ENCODE data around the gene ARHGAP6.

The ARHGAP6 gene

GRCh38 chrX:11190745-11191510, 474.8 kb downstream of the ARHGAP6 start:
- no peak for TF ChIP-seq CTCF (IDR thresholded peaks at IDR 0.05; ENCODE audit: extremely low read depth, missing control alignments)
- DNase-seq (ENCODE audit: low spot score) = no peak

- no peak for DNase-seq (ENCODE audit: low spot score)
- no peak for TF ChIP-seq CTCF (IDR thresholded peaks at IDR 0.05; ENCODE audit: extremely low read depth, missing control alignments)
Observed at GRCh38 chrX:11189097-11189496, 476.6 kb downstream of the ARHGAP6 start.

GRCh38 chrX:11188664-11189063, 477.1 kb downstream of the ARHGAP6 start:
- no peak for TF ChIP-seq CTCF (IDR thresholded peaks at IDR 0.05; ENCODE audit: extremely low read depth, missing control alignments)
- DNase-seq (ENCODE audit: low spot score) = no peak

GRCh38 chrX:11187001-11187400, 478.7 kb downstream of the ARHGAP6 start:
- no peak for DNase-seq (ENCODE audit: low spot score)

GRCh38 chrX:11185861-11186260, 479.9 kb downstream of the ARHGAP6 start:
- no peak for DNase-seq (ENCODE audit: low spot score)
- TF ChIP-seq CTCF (IDR thresholded peaks at IDR 0.05; ENCODE audit: extremely low read depth, missing control alignments) = no peak

More at GRCh38 chrX:11187001-11187400, 478.7 kb downstream of the ARHGAP6 start:
- no peak for TF ChIP-seq CTCF (IDR thresholded peaks at IDR 0.05; ENCODE audit: extremely low read depth, missing control alignments)

GRCh38 chrX:11180571-11180970, 485.1 kb downstream of the ARHGAP6 start:
- TF ChIP-seq CTCF (IDR thresholded peaks at IDR 0.05; ENCODE audit: extremely low read depth, missing control alignments) = no peak
- no peak for DNase-seq (ENCODE audit: low spot score)

- no peak for TF ChIP-seq CTCF (IDR thresholded peaks at IDR 0.05; ENCODE audit: extremely low read depth, missing control alignments)
- no peak for DNase-seq (ENCODE audit: low spot score)
Observed at GRCh38 chrX:11172415-11172814, 493.3 kb downstream of the ARHGAP6 start.
